NCI-H460 (cell line): Measurements from ENCODE around the gene MCC. TPM values are rescaled to one million over a fixed set of nuclear protein-coding genes. Genes with fewer than 3 reads are reported as not detected.

Source experiments
- DNase-seq: peaks from one replicate; pipeline ENCODE4 v3.0.0-alpha.2; 2016; ENCODE audit warnings: low read depth; ENCODE audit errors: extremely low read depth
- total RNA-seq: library from RNA; depleted of rRNA; stranded (reverse); fragments of >200 nt; shearing (Covaris generic); gene quantifications from 2 replicates; pipeline ENCODE4 v1.2.3, GENCODE V29; 2014

MCC gene
- total RNA-seq, 1 experiment from 2014 or later: 19.5 TPM

- DNase-seq: no peak
Observed at GRCh38 chr5:113255579-113256386, 232.5 kb downstream of the MCC start.

GRCh38 chr5:113255105-113255504, 233.1 kb downstream of the MCC start:
- DNase-seq: no peak

- no peak for DNase-seq
Observed at GRCh38 chr5:113253037-113253436, 235.2 kb downstream of the MCC start.

DNA sequence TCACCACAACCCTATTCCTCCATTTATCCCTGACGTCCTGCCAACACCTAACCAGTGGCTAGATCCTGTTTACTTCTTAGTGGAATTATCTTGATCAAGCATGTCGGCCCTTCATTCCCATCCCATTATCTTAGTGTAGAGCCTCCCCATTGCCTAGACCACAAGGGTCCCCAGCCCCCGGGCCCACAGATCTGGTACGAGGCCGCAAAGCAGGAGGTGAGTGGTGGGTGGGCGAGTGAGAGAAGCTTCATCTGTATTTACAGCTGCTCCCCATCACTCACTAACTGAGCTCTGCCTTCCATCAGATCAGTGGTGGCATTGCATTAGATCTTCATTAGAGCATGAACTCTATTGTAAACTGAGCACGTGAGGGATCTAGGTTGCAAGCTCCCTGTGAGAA, 236.2 kb downstream of the MCC start:
- no peak for DNase-seq

GRCh38 chr5:113250341-113250953, 237.8 kb downstream of the MCC start:
- DNase-seq: peak; percentile 63

DNA sequence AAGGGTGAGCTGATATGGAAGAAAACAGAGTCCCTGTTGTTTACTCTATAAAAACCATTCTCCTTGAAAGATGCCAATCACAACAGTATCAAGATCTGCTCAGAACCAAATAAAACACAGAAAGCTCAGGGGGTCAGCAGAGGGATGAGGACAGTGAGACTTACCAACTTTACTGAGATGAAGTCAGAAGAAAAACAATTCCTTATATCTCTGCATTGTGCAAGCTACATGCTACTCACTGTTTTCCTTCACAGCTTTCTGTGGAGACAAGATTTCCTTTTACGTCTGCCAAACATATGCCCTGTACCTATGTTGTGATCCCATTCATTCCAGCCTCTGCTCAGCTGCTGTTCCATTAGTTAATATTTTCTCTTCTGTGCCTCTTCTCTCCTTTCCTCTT, 239.0 kb downstream of the MCC start:
- peak; percentile 17 for DNase-seq

GRCh38 chr5:113246361-113246870, 241.8 kb downstream of the MCC start:
- DNase-seq: no peak

GRCh38 chr5:113245427-113246225, 242.6 kb downstream of the MCC start:
- no peak for DNase-seq

- no peak for DNase-seq
Observed at GRCh38 chr5:113244966-113245365, 243.3 kb downstream of the MCC start.

DNA sequence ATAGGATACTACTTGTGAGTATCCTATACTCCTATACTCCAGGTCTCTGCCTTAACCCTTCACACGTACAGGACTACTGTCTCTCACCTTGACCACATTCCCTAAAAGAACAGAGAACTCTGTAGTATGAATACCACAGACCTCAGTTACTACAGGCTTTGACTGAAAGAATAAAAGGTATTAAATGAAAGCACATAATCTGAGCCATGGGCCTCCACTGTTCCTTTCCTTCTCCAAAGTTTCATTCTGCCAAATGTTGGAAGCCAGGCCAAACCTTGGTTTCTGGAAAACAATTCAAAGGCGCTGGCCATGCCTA, 244.9 kb downstream of the MCC start:
- no peak for DNase-seq

- DNase-seq: no peak
Observed at GRCh38 chr5:113242481-113243348, 245.5 kb downstream of the MCC start.

DNA sequence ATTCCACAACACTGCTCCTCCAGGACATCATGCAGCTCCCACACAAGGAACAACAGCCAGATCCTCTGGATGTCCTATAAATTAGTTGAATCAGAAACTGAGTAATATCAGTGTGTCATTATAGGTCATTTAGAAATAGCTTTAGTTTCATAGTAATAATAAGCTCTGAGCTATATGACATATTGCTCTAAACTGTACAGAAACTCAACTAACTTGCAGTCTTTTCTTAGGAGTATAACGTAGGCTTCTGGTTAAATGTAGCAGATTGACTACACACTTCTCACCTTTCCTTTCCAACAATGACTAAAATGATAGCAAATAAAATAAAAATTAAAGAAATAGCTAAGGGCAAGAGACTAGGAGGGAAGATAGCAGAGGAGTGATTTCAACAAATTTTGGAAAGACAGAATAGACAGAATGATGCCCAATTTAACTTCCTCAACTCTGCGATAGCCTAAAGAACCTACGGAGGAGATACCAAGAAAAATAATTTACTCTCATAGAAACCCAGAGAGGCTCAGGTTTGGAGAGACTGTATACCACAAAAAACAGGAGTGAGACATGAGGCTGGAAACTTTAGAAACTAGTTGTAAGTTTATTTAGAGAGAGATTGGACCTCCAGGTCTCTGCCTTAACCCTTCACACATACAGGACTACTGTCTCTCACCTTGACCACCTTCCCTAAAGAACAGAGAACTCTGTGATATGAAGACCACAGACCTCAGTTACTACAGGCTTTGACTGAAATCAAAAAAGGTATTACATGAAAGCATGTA, 247.1 kb downstream of the MCC start:
- no peak for DNase-seq

DNA sequence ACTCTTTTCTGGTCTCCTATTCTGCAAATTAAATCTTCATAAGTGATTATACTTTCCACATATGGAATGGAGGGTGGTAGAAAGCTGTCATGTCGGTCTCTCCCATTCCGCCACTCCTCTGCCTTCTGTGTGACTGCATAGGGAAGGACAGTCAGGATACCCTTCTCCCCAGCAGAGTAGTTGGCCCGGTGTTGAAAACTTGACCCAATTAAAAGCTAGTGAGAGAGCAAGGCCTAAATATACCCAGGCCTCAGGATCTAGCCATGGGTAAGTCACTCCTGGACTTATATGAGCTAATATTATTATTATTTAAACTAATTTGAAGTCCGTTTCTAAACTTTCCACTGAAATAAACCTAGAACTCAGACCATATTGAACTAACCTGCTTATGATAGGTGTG, 248.2 kb downstream of the MCC start:
- DNase-seq: no peak

GRCh38 chr5:113237893-113238292, 250.4 kb downstream of the MCC start:
- DNase-seq: no peak

DNA sequence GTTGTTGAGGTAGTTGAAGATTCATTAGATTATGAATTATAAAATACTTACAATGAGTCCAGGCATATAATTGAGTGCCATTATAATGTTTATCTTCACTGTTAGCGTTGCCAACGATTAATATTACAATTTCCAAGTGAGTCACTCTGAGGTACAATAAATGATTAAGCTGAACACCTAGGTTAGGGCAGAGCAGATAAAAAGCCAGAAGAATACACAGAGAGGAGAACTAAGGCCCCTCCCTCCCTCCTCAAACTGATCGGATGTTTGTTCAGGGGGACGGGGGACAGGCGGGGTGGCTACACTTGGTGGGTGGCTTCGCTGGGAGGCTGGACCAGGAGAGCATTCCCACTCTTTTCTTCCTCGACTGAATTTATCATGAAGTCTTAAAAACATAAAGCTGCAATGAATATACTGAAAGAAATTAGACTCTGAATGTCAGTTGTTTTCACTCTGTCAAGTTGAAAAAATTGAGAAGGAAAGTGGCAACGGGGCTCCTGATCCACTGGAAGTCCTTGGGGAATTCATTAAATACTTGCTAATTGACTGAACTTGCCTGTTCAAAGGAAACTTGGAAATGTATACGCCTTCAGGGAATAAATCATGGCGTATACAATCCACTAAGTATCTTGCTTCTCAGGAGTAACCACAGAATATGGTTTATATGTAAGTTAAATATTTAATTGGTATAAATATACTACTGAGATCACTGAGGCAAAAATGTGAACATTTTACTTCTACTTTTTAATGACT, 251.5 kb downstream of the MCC start:
- no peak for DNase-seq

DNA sequence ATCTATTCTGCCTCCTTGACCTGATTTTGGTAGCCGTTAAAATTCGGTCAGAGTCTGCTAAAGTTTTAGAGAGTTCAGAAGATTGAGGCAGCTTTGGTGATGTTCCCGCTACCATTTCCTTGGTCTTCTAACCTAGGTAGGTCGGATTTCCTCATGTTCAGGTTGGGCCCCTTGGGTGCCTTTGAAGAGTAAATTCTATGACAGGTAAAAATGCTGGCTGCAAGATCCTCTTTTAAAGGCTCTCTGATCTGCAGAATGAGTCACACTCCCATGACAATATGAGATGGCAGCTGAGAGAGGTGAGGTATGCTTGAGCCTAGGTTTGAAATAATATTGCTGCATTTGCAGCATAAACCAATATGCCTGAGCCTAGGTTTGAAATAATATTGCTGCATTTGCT, 252.4 kb downstream of the MCC start:
- DNase-seq: no peak

- no peak for DNase-seq
Observed at GRCh38 chr5:113234546-113234945, 253.7 kb downstream of the MCC start.

DNA sequence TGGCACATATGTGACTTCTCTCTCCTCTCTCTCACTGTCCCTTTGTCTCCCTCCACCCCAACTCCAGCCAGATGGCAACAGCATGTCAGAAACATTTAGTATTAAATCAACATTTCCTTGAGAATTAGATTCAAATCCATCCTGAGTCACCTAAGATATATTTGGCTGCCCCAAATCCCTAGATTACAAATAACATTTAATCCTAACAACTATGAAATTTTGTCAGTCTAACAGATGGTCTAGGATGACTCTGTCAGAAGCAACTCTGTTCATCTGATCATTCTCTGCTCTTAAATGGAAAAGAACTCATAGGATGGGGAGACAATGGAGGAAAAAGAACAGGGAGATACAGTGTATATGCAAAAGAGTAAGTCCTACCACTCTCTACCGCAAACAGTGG, 254.6 kb downstream of the MCC start:
- no peak for DNase-seq

- DNase-seq: no peak
Observed at GRCh38 chr5:113232667-113233066, 255.6 kb downstream of the MCC start.
